ENCODE results near the gene XRCC5. TPM values are rescaled to one million over a fixed set of nuclear protein-coding genes. Genes with fewer than 3 reads are reported as not detected.

Gene XRCC5
- total and polyA plus RNA-seq, 10 of the 15 experiments (the other 5 are each of a cell fraction or from before 2014, with no cell fraction given): 259 to 815 (median 530) TPM

GRCh38 chr2:216101109-216101508 lies 8.0 kb upstream of the XRCC5 start:
- DNase-seq (ENCODE audit: low read depth, low spot score) (no peak), FAIRE-seq (no peak), ATAC-seq (no peak)
- H3K4me1 ChIP-seq (ENCODE audit: control insufficient read depth, insufficient read depth, low read length): no peaks in the 10 kb centered on the region
- CTCF ChIA-PET: interaction anchor here (1.0 kb wide), 1 partner anchor 9 kb away, joined by 3 read pairs; no protein-coding TSS in a partner anchor
- no peak overlapping the region for H3K4me2 ChIP-seq (ENCODE audit: control insufficient read depth, insufficient read depth)
- intact Hi-C loops (cut with micrococcal nuclease; ENCODE audit: unreplicated experiment): no loop called here
- H3K9me3 ChIP-seq (replicated peaks; ENCODE audit: control insufficient read depth, insufficient read depth, low read length): no peaks in the 10 kb centered on the region
- no peak overlapping the region for H3K4me3 ChIP-seq
- H3K9ac ChIP-seq (ENCODE audit: control insufficient read depth, insufficient read depth, low read length): no peak overlapping the region
- no peaks in the 10 kb centered on the region for H3K27me3 ChIP-seq (replicated peaks in 1 of 2; ENCODE audit: control insufficient read depth in 2 of 2, insufficient read depth in 2 of 2, low read length in 1 of 2)
- H3K79me2 ChIP-seq (ENCODE audit: control insufficient read depth, insufficient read depth, low read length): no peaks in the 10 kb centered on the region
- BruUV-seq (replicated peaks): no TSS peak
- no peak overlapping the region for H2AFZ ChIP-seq (ENCODE audit: control insufficient read depth, low read depth, low read length)
- SMC1A ChIA-PET (ENCODE audit: uncharacterized antibody, unreplicated experiment): interaction anchor here (0.9 to 1.0 kb wide), 2 partner anchors 12 to 42 kb away, joined by 3 read pairs; no protein-coding TSS in a partner anchor
- 87% methylated on average over 4 of the region's 4 CpGs for WGBS (ENCODE audit: insufficient coverage, insufficient replicate concordance, low lambda C conversion rate, missing lambda C conversion rate)
- in situ Hi-C loops (cut with MboI): no loop called here
- POLR2A ChIA-PET: interaction anchor here (0.8 kb wide), 1 partner anchor 20 kb away, joined by 5 read pairs; the partner anchor contains the start of gene PECR
- H3K27ac ChIP-seq (ENCODE audit: control insufficient read depth, insufficient read depth): no peak overlapping the region
- no peaks in the 10 kb centered on the region for H3K36me3 ChIP-seq (ENCODE audit: control insufficient read depth in 2 of 2, insufficient read depth in 2 of 2, low read length in 1 of 2)
- no peak for TF ChIP-seq BCL11A (IDR thresholded peaks at IDR 0.05; ENCODE audit: low read depth, low read length)
- TF ChIP-seq MTA2 (IDR thresholded peaks at IDR 0.05; ENCODE audit: low read depth): no peak
- RAD21 ChIA-PET (ENCODE audit: unreplicated experiment): interaction anchor here (1.2 to 1.4 kb wide), 2 partner anchors 11 to 67 kb away, joined by 3 read pairs; no protein-coding TSS in a partner anchor
- H4K20me1 ChIP-seq (ENCODE audit: control insufficient read depth, insufficient read depth): no peaks in the 10 kb centered on the region

- POLR2A ChIA-PET: interaction anchor here (0.8 to 1.5 kb wide), 2 partner anchors 10 to 14 kb away, joined by 3 to 5 read pairs; no protein-coding TSS in a partner anchor
- CTCF ChIA-PET: interaction anchor here (1.1 to 2.5 kb wide), 4 partner anchors 9 to 70 kb away, joined by 3 to 12 read pairs (median 6); partner anchors contain the start of genes PECR and TMEM169
- H3K4me2 ChIP-seq (ENCODE audit: control insufficient read depth, insufficient read depth): no peak overlapping the region
- no peak overlapping the region for H3K4me3 ChIP-seq
- no peaks in the 10 kb centered on the region for H3K4me1 ChIP-seq (ENCODE audit: control insufficient read depth, insufficient read depth, low read length)
- in situ Hi-C loops (cut with MboI): no loop called here
- no peak for ATAC-seq
- no peak for TF ChIP-seq BCLAF1 (IDR thresholded peaks at IDR 0.05)
- TF ChIP-seq NFYB (IDR thresholded peaks at IDR 0.05; ENCODE audit: insufficient read depth, low read depth, low read length): no peak
- no peak for TF ChIP-seq NR2C1 (IDR thresholded peaks at IDR 0.05)
- TF ChIP-seq CHD1 (IDR thresholded peaks at IDR 0.05; ENCODE audit: low read depth, low read length): no peak
- TF ChIP-seq CBX5 (IDR thresholded peaks at IDR 0.05; ENCODE audit: low read depth): no peak
- no peak for TF ChIP-seq TARDBP (IDR thresholded peaks at IDR 0.05; ENCODE audit: borderline replicate concordance)
- no peak for TF ChIP-seq JUNB (IDR thresholded peaks at IDR 0.05)
- TF ChIP-seq TCF7 (IDR thresholded peaks at IDR 0.05; ENCODE audit: borderline replicate concordance): no peak
- TF ChIP-seq FOXK2 (IDR thresholded peaks at IDR 0.05): no peak
- TF ChIP-seq CREB1 (IDR thresholded peaks at IDR 0.05; ENCODE audit: low read depth): no peak
- TF ChIP-seq, protein P1, sequence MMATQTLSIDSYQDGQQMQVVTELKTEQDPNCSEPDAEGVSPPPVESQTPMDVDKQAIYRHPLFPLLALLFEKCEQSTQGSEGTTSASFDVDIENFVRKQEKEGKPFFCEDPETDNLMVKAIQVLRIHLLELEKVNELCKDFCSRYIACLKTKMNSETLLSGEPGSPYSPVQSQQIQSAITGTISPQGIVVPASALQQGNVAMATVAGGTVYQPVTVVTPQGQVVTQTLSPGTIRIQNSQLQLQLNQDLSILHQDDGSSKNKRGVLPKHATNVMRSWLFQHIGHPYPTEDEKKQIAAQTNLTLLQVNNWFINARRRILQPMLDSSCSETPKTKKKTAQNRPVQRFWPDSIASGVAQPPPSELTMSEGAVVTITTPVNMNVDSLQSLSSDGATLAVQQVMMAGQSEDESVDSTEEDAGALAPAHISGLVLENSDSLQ (IDR thresholded peaks at IDR 0.05): no peak
- no peak for TF ChIP-seq ZZZ3 (IDR thresholded peaks at IDR 0.05; ENCODE audit: control insufficient read depth, insufficient read length, low read depth)
- no peaks in the 10 kb centered on the region for H3K79me2 ChIP-seq (ENCODE audit: control insufficient read depth, insufficient read depth, low read length)
- RAD21 ChIA-PET (ENCODE audit: unreplicated experiment): interaction anchor here (2.1 kb wide), 1 partner anchor 69 kb away, joined by 5 read pairs; no protein-coding TSS in a partner anchor
- FAIRE-seq: no peak
- intact Hi-C loops (cut with micrococcal nuclease; ENCODE audit: unreplicated experiment): no loop called here
- 0% methylated on average over 1 of the region's 1 CpG for WGBS (ENCODE audit: insufficient coverage, insufficient replicate concordance, low lambda C conversion rate, missing lambda C conversion rate)
- H3K9ac ChIP-seq (ENCODE audit: control insufficient read depth, insufficient read depth, low read length): no peak overlapping the region
- H3K27ac ChIP-seq (ENCODE audit: control insufficient read depth, insufficient read depth): no peak overlapping the region
- H4K20me1 ChIP-seq (ENCODE audit: control insufficient read depth, insufficient read depth): no peaks in the 10 kb centered on the region
- no peaks in the 10 kb centered on the region for H3K27me3 ChIP-seq (replicated peaks in 1 of 2; ENCODE audit: control insufficient read depth in 2 of 2, insufficient read depth in 2 of 2, low read length in 1 of 2)
- no peaks in the 10 kb centered on the region for H3K9me3 ChIP-seq (replicated peaks; ENCODE audit: control insufficient read depth, insufficient read depth, low read length)
- SMC1A ChIA-PET (ENCODE audit: uncharacterized antibody, unreplicated experiment): interaction anchor here (1.5 to 3.3 kb wide), 4 partner anchors 11 to 69 kb away, joined by 5 to 18 read pairs (median 7); partner anchors contain the start of genes PECR and TMEM169
- BruUV-seq (replicated peaks): no TSS peak
- DNase-seq (ENCODE audit: low read depth, low spot score): no peak
- H2AFZ ChIP-seq (ENCODE audit: control insufficient read depth, low read depth, low read length): no peak overlapping the region
- H3K36me3 ChIP-seq (ENCODE audit: control insufficient read depth in 2 of 2, insufficient read depth in 2 of 2, low read length in 1 of 2): no peaks in the 10 kb centered on the region
Observed at GRCh38 chr2:216103213-216103612, 5.9 kb upstream of the XRCC5 start.

All from GM12878 (cell line).